ENCODE data around the gene SLC7A11. TPM values are rescaled to one million over a fixed set of nuclear protein-coding genes. Genes with fewer than 3 reads are reported as not detected.

The SLC7A11 gene
- total and polyA plus RNA-seq, 10 of the 15 experiments (the other 5 are each of a cell fraction or from before 2014, with no cell fraction given): 1.6 to 9.8 (median 3.5) TPM

GRCh38 chr4:138218976-138219375, 23.2 kb downstream of the SLC7A11 start:
- WGBS (ENCODE audit: insufficient coverage, insufficient replicate concordance, low lambda C conversion rate, missing lambda C conversion rate): 77% methylated on average over 5 of the region's 5 CpGs
- H3K79me2 ChIP-seq (ENCODE audit: control insufficient read depth, insufficient read depth, low read length): no peaks in the 10 kb centered on the region
- no peaks in the 10 kb centered on the region for H3K9me3 ChIP-seq (replicated peaks; ENCODE audit: control insufficient read depth, insufficient read depth, low read length)
- FAIRE-seq (no peak), ATAC-seq (no peak), DNase-seq (ENCODE audit: low read depth, low spot score) (no peak)
- H3K9ac ChIP-seq (ENCODE audit: control insufficient read depth, insufficient read depth, low read length): no peak overlapping the region
- POLR2A ChIA-PET: no interaction called here
- no peak overlapping the region for H3K4me3 ChIP-seq
- CTCF ChIA-PET: no interaction called here
- no TSS peak for BruUV-seq (replicated peaks)
- H4K20me1 ChIP-seq (ENCODE audit: control insufficient read depth, insufficient read depth): no peaks in the 10 kb centered on the region
- H3K4me1 ChIP-seq (ENCODE audit: control insufficient read depth, insufficient read depth, low read length): no peaks in the 10 kb centered on the region
- no peaks in the 10 kb centered on the region; a peak in 2 of 4 replicates for H3K36me3 ChIP-seq (ENCODE audit: control insufficient read depth in 2 of 2, insufficient read depth in 2 of 2, low read length in 1 of 2)
- no peak overlapping the region for H2AFZ ChIP-seq (ENCODE audit: control insufficient read depth, low read depth, low read length)
- intact Hi-C loops (cut with micrococcal nuclease; ENCODE audit: unreplicated experiment): no loop called here
- RAD21 ChIA-PET (ENCODE audit: unreplicated experiment): no interaction called here
- no peaks in the 10 kb centered on the region for H3K27me3 ChIP-seq (replicated peaks in 1 of 2; ENCODE audit: control insufficient read depth in 2 of 2, insufficient read depth in 2 of 2, low read length in 1 of 2)
- TF ChIP-seq EP300 (IDR thresholded peaks at IDR 0.05; ENCODE audit: borderline replicate concordance in 1 of 2, control insufficient read depth in 1 of 2, low read depth in 2 of 2, low read length in 2 of 2): no peak
- TF ChIP-seq HCFC1 (IDR thresholded peaks at IDR 0.05; ENCODE audit: low read length): no peak
- in situ Hi-C loops (cut with MboI): loop anchor here (25.0 kb wide), 1 partner anchor 1093 kb away; the partner anchor contains the start of genes NAA15 and NDUFC1
- SMC1A ChIA-PET (ENCODE audit: uncharacterized antibody, unreplicated experiment): interaction anchor here (1.3 to 3.7 kb wide), 2 partner anchors 11 to 24 kb away, joined by 3 to 15 read pairs; no protein-coding TSS in a partner anchor
- H3K4me2 ChIP-seq (ENCODE audit: control insufficient read depth, insufficient read depth): no peak overlapping the region
- H3K27ac ChIP-seq (ENCODE audit: control insufficient read depth, insufficient read depth): no peak overlapping the region

DNA sequence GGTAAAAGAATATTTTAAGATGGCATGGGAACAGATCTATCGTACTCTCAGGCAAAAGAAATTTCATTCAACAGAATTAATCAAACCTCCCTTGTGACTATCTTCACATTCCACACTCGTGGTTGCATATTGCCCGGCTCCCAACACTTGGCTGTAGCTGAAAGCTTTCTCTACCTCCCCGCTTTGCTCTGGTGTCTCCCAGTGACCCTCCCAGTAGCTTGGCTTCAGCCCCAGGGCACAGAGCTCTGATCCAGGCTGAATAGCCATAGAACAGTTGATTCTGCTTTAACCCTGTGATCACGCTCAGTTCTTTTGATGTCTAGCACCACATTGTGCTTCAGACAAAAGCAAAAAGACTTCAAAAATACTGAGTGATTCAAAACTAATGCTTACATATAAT, 24.6 kb downstream of the SLC7A11 start:
- Histone ChIP-seq H3K79me2 (ENCODE audit: control insufficient read depth, insufficient read depth, low read length) (no peaks in the 10 kb centered on the region), H3K4me3 (no peak overlapping the region), H3K27ac (ENCODE audit: control insufficient read depth, insufficient read depth) (no peak overlapping the region), H3K9me3 (replicated peaks; ENCODE audit: control insufficient read depth, insufficient read depth, low read length) (no peaks in the 10 kb centered on the region), H3K4me2 (ENCODE audit: control insufficient read depth, insufficient read depth) (no peak overlapping the region), H3K9ac (ENCODE audit: control insufficient read depth, insufficient read depth, low read length) (no peak overlapping the region), H2AFZ (ENCODE audit: control insufficient read depth, low read depth, low read length) (no peak overlapping the region), H4K20me1 (ENCODE audit: control insufficient read depth, insufficient read depth) (no peaks in the 10 kb centered on the region), H3K27me3 (replicated peaks in 1 of 2; ENCODE audit: control insufficient read depth in 2 of 2, insufficient read depth in 2 of 2, low read length in 1 of 2) (no peaks in the 10 kb centered on the region), H3K36me3 (ENCODE audit: control insufficient read depth in 2 of 2, insufficient read depth in 2 of 2, low read length in 1 of 2) (no peaks in the 10 kb centered on the region; a peak in 2 of 4 replicates), H3K4me1 (ENCODE audit: control insufficient read depth, insufficient read depth, low read length) (no peaks in the 10 kb centered on the region)
- intact Hi-C loops (cut with micrococcal nuclease; ENCODE audit: unreplicated experiment): no loop called here
- ChIA-PET POLR2A (no interaction called here), RAD21 (ENCODE audit: unreplicated experiment) (no interaction called here), SMC1A (ENCODE audit: uncharacterized antibody, unreplicated experiment) (interaction anchor here (0.9 to 3.7 kb wide), 4 partner anchors 9 to 150 kb away, joined by 3 to 21 read pairs (median 10); no protein-coding TSS in a partner anchor), CTCF (interaction anchor here (1.0 kb wide), 1 partner anchor 14 kb away, joined by 3 read pairs; no protein-coding TSS in a partner anchor)
- FAIRE-seq (no peak), DNase-seq (ENCODE audit: low read depth, low spot score) (no peak), ATAC-seq (no peak)
- BruUV-seq (replicated peaks): no TSS peak
- TF ChIP-seq NR2C2 (IDR thresholded peaks at IDR 0.05; ENCODE audit: borderline replicate concordance, control insufficient read depth, insufficient read length, low read depth): no peak
- in situ Hi-C loops (cut with MboI): loop anchor here (25.0 kb wide), 1 partner anchor 1095 kb away; the partner anchor contains the start of genes NAA15 and NDUFC1
- WGBS (ENCODE audit: insufficient coverage, insufficient replicate concordance, low lambda C conversion rate, missing lambda C conversion rate): 98% methylated on average over 5 of the region's 5 CpGs
